DND-41 (cell line): ENCODE results near the gene FAM50B.

ENCODE experiments used
- ATAC-seq: fragments of 200-7000 bp; cut with Tn5 transposase; 3 replicates; pipeline ENCODE4 v1.9.1; 2021; ENCODE audit warnings: low read depth; ENCODE audit not compliant: insufficient read depth
- DNase-seq: peaks from one replicate; pipeline ENCODE4 v3.0.0-alpha.2; 2020
- H2AFZ ChIP-seq: 2 replicates; pipeline ENCODE4 v1.6.0; 2012; ENCODE audit warnings: low read depth, low read length
- H3K27ac ChIP-seq: 2 replicates; pipeline ENCODE4 v1.5.1; 2012; ENCODE audit warnings: low read length, inconsistent platforms
- H3K27me3 ChIP-seq: fragments of 200-600 bp; sonication (generic); 2 replicates; pipeline ENCODE4 v1.6.0; 2012; ENCODE audit warnings: low read length, mild to moderate bottlenecking, inconsistent platforms; ENCODE audit not compliant: insufficient read depth, poor library complexity
- H3K36me3 ChIP-seq: 2 replicates; pipeline ENCODE4 v1.5.1; 2012; ENCODE audit warnings: low read length, inconsistent platforms; ENCODE audit not compliant: insufficient read depth
- H3K4me1 ChIP-seq: 2 replicates; pipeline ENCODE4 v1.5.1; 2012; ENCODE audit warnings: mild to moderate bottlenecking, low read length; ENCODE audit not compliant: insufficient read depth
- H3K4me2 ChIP-seq: 2 replicates; pipeline ENCODE4 v1.6.0; 2012; ENCODE audit warnings: mild to moderate bottlenecking, moderate library complexity, low read length, inconsistent platforms; ENCODE audit not compliant: insufficient read depth
- H3K4me3 ChIP-seq, 2 experiments: fragments of 200-600 bp in 1 of 2; shearing (Covaris generic) in 1 of 2; 2 replicates each; pipeline ENCODE4 v1.5.1; 2012 to 2016; ENCODE audit warnings: inconsistent platforms in 2 of 2, low read length in 2 of 2, mild to moderate bottlenecking in 2 of 2, low read depth in 1 of 2, moderate library complexity in 1 of 2
- H3K79me2 ChIP-seq: 2 replicates; pipeline ENCODE4 v1.6.0; 2012; ENCODE audit warnings: low read length, inconsistent platforms; ENCODE audit not compliant: insufficient read depth
- H3K9ac ChIP-seq: 2 replicates; pipeline ENCODE4 v1.6.0; 2012; ENCODE audit warnings: low read depth, mild to moderate bottlenecking, inconsistent platforms, low read length, moderate library complexity
- H3K9me3 ChIP-seq: 2 replicates; pipeline ENCODE4 v1.5.1; 2012; ENCODE audit warnings: low read length, moderate library complexity, mild to moderate bottlenecking, inconsistent platforms; ENCODE audit not compliant: insufficient read depth, severe bottlenecking
- H4K20me1 ChIP-seq: 2 replicates; pipeline ENCODE4 v1.6.0; 2012; ENCODE audit warnings: low read length; ENCODE audit not compliant: insufficient read depth
- CTCF ChIP-seq: IDR thresholded peaks from 2 replicates; pipeline ENCODE4 v1.5.1; 2012; ENCODE audit warnings: borderline replicate concordance, low read length, moderate library complexity, mild to moderate bottlenecking; ENCODE audit not compliant: poor library complexity, severe bottlenecking; ENCODE audit errors: extremely low read depth
- EZH2 ChIP-seq: IDR thresholded peaks from 3 replicates; pipeline ENCODE4 v1.6.1; 2012; ENCODE audit warnings: borderline replicate concordance, low read depth, mild to moderate bottlenecking, moderate library complexity, low read length, inconsistent platforms; ENCODE audit not compliant: severe bottlenecking

FAM50B gene

GRCh38 chr6:3835785-3836184 lies 13.4 kb upstream of the FAM50B start:
- Histone ChIP-seq H2AFZ (no peak overlapping the region), H3K4me1 (no peaks in the 10 kb centered on the region), H3K27ac (no peak overlapping the region), H3K4me3 (no peak overlapping the region), H3K79me2 (no peaks in the 10 kb centered on the region), H3K9ac (no peak overlapping the region), H3K27me3 (peaks cover 10% of the 10 kb centered on the region), H3K36me3 (no peaks in the 10 kb centered on the region), H4K20me1 (no peaks in the 10 kb centered on the region), H3K9me3 (no peaks in the 10 kb centered on the region), H3K4me2 (no peak overlapping the region)
- DNase-seq (no peak), ATAC-seq (no peak)
- TF ChIP-seq EZH2 (no peak), CTCF (no peak)

GRCh38 chr6:3836566-3836965 lies 12.6 kb upstream of the FAM50B start:
- H4K20me1 ChIP-seq: no peaks in the 10 kb centered on the region
- H3K4me2 ChIP-seq: no peak overlapping the region
- no peak overlapping the region for H3K27ac ChIP-seq
- no peaks in the 10 kb centered on the region for H3K36me3 ChIP-seq
- no peaks in the 10 kb centered on the region for H3K9me3 ChIP-seq
- H2AFZ ChIP-seq: no peak overlapping the region
- H3K4me1 ChIP-seq: no peaks in the 10 kb centered on the region
- peaks cover 10% of the 10 kb centered on the region for H3K27me3 ChIP-seq
- DNase-seq: no peak
- no peak for ATAC-seq
- no peak for TF ChIP-seq EZH2
- TF ChIP-seq CTCF: no peak
- H3K79me2 ChIP-seq: no peaks in the 10 kb centered on the region
- H3K9ac ChIP-seq: no peak overlapping the region
- no peak overlapping the region for H3K4me3 ChIP-seq

DNA sequence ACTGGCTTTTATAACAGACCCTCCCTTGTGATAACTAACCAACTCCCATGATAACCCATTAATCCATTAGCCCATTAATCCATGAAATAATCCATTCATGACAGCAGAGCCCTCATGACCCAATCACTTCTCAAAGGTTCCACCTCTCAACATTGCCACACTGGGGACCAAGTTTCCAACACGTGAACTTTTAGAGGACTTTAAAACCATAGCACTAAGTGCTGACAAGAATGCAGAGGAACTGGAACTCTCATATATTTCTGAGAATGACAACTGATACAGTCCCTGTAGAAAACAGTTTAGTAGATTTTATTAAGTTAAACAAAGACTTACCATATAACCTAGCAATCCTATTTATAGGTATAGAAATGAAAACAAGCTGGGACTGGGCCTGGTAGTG lies 11.4 kb upstream of the FAM50B start:
- no peak overlapping the region for H3K9ac ChIP-seq
- H3K4me1 ChIP-seq: no peaks in the 10 kb centered on the region
- peaks cover 10% of the 10 kb centered on the region for H3K27me3 ChIP-seq
- no peaks in the 10 kb centered on the region for H3K9me3 ChIP-seq
- ATAC-seq: no peak
- TF ChIP-seq EZH2 (no peak), CTCF (no peak)
- no peak overlapping the region for H3K27ac ChIP-seq
- no peak overlapping the region for H3K4me2 ChIP-seq
- no peaks in the 10 kb centered on the region for H3K79me2 ChIP-seq
- no peaks in the 10 kb centered on the region for H4K20me1 ChIP-seq
- DNase-seq: no peak
- no peaks in the 10 kb centered on the region for H3K36me3 ChIP-seq
- H2AFZ ChIP-seq: no peak overlapping the region
- no peak overlapping the region for H3K4me3 ChIP-seq
